Stomach (tissue), 9 donors: ENCODE data around the gene RAB36. TPM values are rescaled to one million over a fixed set of nuclear protein-coding genes. Genes with fewer than 3 reads are reported as not detected.

ENCODE experiments used
- DNase-seq, 2 donors: peaks; one replicate each; pipeline versions ENCODE4 v3.0.0 to v3.0.0-alpha.2; 2013 to 2019
- H3K27ac ChIP-seq, 5 donors: fragments of 200-600 bp in 4 of 5; sonication (generic) in 4 of 5; one replicate each; pipeline ENCODE4 v1.5.1; 2013 to 2019; ENCODE audit warnings: mild to moderate bottlenecking in 1 of 5, moderate library complexity in 1 of 5
- H3K27me3 ChIP-seq, 3 donors: fragments of 200-600 bp; sonication (generic); one replicate each; pipeline ENCODE4 v1.5.1; 2017 to 2019; ENCODE audit warnings: mixed run types in 1 of 3
- H3K36me3 ChIP-seq, 4 donors: fragments of 200-600 bp; sonication (generic); 1 replicate in 3 of 4; 2 replicates in 1 of 4; pipeline ENCODE4 v1.5.1; 2016 to 2019
- H3K4me1 ChIP-seq, 4 donors: fragments of 200-600 bp; sonication (generic); one replicate each; pipeline ENCODE4 v1.5.1; 2016 to 2019
- H3K4me3 ChIP-seq, 4 donors: fragments of 200-600 bp; sonication (generic) in 3 of 4; one replicate each; pipeline ENCODE4 v1.5.1; 2016 to 2019; ENCODE audit warnings: mild to moderate bottlenecking in 1 of 4
- H3K9me3 ChIP-seq, 4 donors: fragments of 200-600 bp; sonication (generic); one replicate each; pipeline ENCODE4 v1.5.1; 2016 to 2019
- CTCF ChIP-seq, 7 experiments: fragments of 450-650 bp in 4 of 7; fragments of 200-600 bp in 3 of 7; sonication (generic) in 3 of 7; IDR thresholded peaks; one replicate each; pipeline ENCODE4 v1.5.1; 2016 to 2019; ENCODE audit warnings: antibody characterized with exemption in 7 of 7, control low read depth in 2 of 7, mild to moderate bottlenecking in 1 of 7
- EP300 ChIP-seq: sonication (generic); formaldehyde crosslinking; IDR thresholded peaks from one replicate; pipeline ENCODE4 v1.6.1; 2017; ENCODE audit warnings: antibody characterized with exemption
- POLR2A ChIP-seq, 4 donors: fragments of 450-650 bp; IDR thresholded peaks; one replicate each; pipeline ENCODE4 v1.6.1; 2016; ENCODE audit warnings: antibody characterized with exemption in 4 of 4, control low read depth in 2 of 4, mild to moderate bottlenecking in 1 of 4, moderate library complexity in 1 of 4
- POLR2AphosphoS5 ChIP-seq, 3 donors: sonication (generic); formaldehyde crosslinking; IDR thresholded peaks; one replicate each; pipeline ENCODE4 v1.6.1; 2016; ENCODE audit warnings: antibody characterized with exemption in 3 of 3
- WGBS, 5 donors: extraction: QIAGEN DNeasy Blood & Tissue Kit in 3 of 5; methylation state at CpG; one replicate each; pipeline versions ENCODE4 v1.1.5 to v1.1.7; 2013 to 2018; 5-methylcytosine and 5-hydroxymethylcytosine counted together
- intact Hi-C: fragments of 100-400 bp; cut with DNase I; formaldehyde crosslinking; loops from one replicate; pipeline ENCODE4 v1.15.1; 2023; ENCODE audit warnings: low total_unique reads
- polyA plus RNA-seq, 3 donors: library from polyadenylated mRNA; stranded (reverse); fragments of 200-250 nt; gene quantifications; one replicate each; pipeline ENCODE4 v1.2.3, GENCODE V29; 2013
- total RNA-seq, 5 donors: library from RNA; depleted of rRNA; stranded (reverse); fragments of >200 nt; gene quantifications; one replicate each; pipeline versions ENCODE4 v1.1.0 to v1.2.3, GENCODE V29; 2014 to 2016
- donor health status: healthy with polysubstance abuse.
- donor health status: Bipolar disorder and iron deficiency.
- donor health status: healthy.

RAB36 gene
- total and polyA plus RNA-seq, 8 donors, result 0.58 to 7.6 (median 1.6) TPM; not detected in 1

- Histone ChIP-seq H3K4me3 (no peak overlapping the region), H3K9me3 (no peaks in the 10 kb centered on the region), H3K27me3 (no peaks in the 10 kb centered on the region), H3K27ac (no peak overlapping the region), H3K36me3 (peaks cover 0 to 49% (median 9%) of the 10 kb centered on the region in 4 donors), H3K4me1 (peaks cover 0 to 24% (median 15%) of the 10 kb centered on the region in 4 donors)
- intact Hi-C loops, result no loop called here
- DNase-seq, result no peak
- TF ChIP-seq EP300 (no peak), POLR2A (IDR thresholded peaks at IDR 0.05) (no peak), CTCF (IDR thresholded peaks at IDR 0.05) (no peak), POLR2AphosphoS5 (IDR thresholded peaks at IDR 0.05) (no peak)
- 69 to 90% (median 83%) methylated on average over 4 to 6 of the region's 6 CpGs for WGBS, 5 donors
These were observed 14.0 kb downstream of the RAB36 start for GRCh38 chr22:23159291-23159630.

- TF ChIP-seq EP300 (no peak), CTCF (IDR thresholded peaks at IDR 0.05) (no peak), POLR2AphosphoS5 (IDR thresholded peaks at IDR 0.05) (no peak), POLR2A (IDR thresholded peaks at IDR 0.05) (no peak)
- Histone ChIP-seq H3K4me3 (no peak overlapping the region), H3K4me1 (peaks cover 0 to 24% (median 15%) of the 10 kb centered on the region in 4 donors), H3K9me3 (no peaks in the 10 kb centered on the region), H3K36me3 (peaks cover 0 to 32% (median 5%) of the 10 kb centered on the region in 4 donors), H3K27me3 (no peaks in the 10 kb centered on the region), H3K27ac (no peak overlapping the region)
- intact Hi-C loops, result no loop called here
- DNase-seq, result no peak
- WGBS, 5 donors, result 81 to 95% (median 93%) methylated on average over 3 to 4 of the region's 4 CpGs
These were observed 15.8 kb downstream of the RAB36 start for GRCh38 chr22:23161029-23161428.

- H3K27me3 ChIP-seq, result no peaks in the 10 kb centered on the region
These were observed 16.3 kb downstream of the RAB36 start for GRCh38 chr22:23161574-23161973.

GRCh38 chr22:23163665-23164064 is 18.4 kb downstream of the RAB36 start:
- H3K4me3 ChIP-seq, result no peak overlapping the region
- WGBS, 5 donors, result 54 to 84% (median 69%) methylated on average over 5 to 8 of the region's 8 CpGs
- H3K27me3 ChIP-seq, result no peaks in the 10 kb centered on the region
- intact Hi-C loops, result no loop called here
- no peaks in the 10 kb centered on the region for H3K9me3 ChIP-seq
- peak overlapping the region in 2 of 5 donors; percentile 1 to 25 for H3K27ac ChIP-seq
- peaks cover 0 to 14% (median 10%) of the 10 kb centered on the region in 4 donors for H3K4me1 ChIP-seq
- no peak for TF ChIP-seq POLR2AphosphoS5 (IDR thresholded peaks at IDR 0.05)
- TF ChIP-seq EP300, result no peak
- H3K36me3 ChIP-seq, result peaks cover 0 to 24% (median 4%) of the 10 kb centered on the region in 4 donors
- peak in 1 of 2 donors; percentile 62 for DNase-seq

More at GRCh38 chr22:23161574-23161973, 16.3 kb downstream of the RAB36 start:
- Histone ChIP-seq H3K27ac (no peak overlapping the region), H3K4me1 (peaks cover 0 to 23% (median 15%) of the 10 kb centered on the region in 4 donors), H3K4me3 (no peak overlapping the region), H3K9me3 (no peaks in the 10 kb centered on the region), H3K36me3 (peaks cover 0 to 27% (median 4%) of the 10 kb centered on the region in 4 donors)
- TF ChIP-seq CTCF (IDR thresholded peaks at IDR 0.05), result no peak
- intact Hi-C loops, result no loop called here
- WGBS, 5 donors, result 86 to 95% (median 89%) methylated on average over 4 to 13 of the region's 13 CpGs
- DNase-seq, result no peak

- TF ChIP-seq POLR2A (IDR thresholded peaks at IDR 0.05) (no peak), POLR2AphosphoS5 (IDR thresholded peaks at IDR 0.05) (no peak), EP300 (no peak), CTCF (IDR thresholded peaks at IDR 0.05) (no peak)
- Histone ChIP-seq H3K27ac (peak overlapping the region in 2 of 5 donors; percentile 1 to 25), H3K36me3 (peaks cover 0 to 19% (median 3%) of the 10 kb centered on the region in 4 donors), H3K4me1 (peaks cover 0 to 14% (median 10%) of the 10 kb centered on the region in 4 donors), H3K4me3 (no peak overlapping the region), H3K27me3 (no peaks in the 10 kb centered on the region), H3K9me3 (no peaks in the 10 kb centered on the region)
- WGBS, 5 donors, result 48 to 64% (median 60%) methylated on average over 6 to 11 of the region's 11 CpGs
- no peak for DNase-seq
- intact Hi-C loops, result no loop called here
These were observed 18.8 kb downstream of the RAB36 start for GRCh38 chr22:23164091-23164490.
